HPDE6-E6E7 (cell line): ENCODE results near the gene BMAL2.

ENCODE experiments used
- DNase-seq: peaks from one replicate; pipeline ENCODE4 v3.0.0; 2011; ENCODE audit warnings: missing footprints; ENCODE audit errors: extremely low spot score

BMAL2 gene

GRCh38 chr12:27359578-27360340 is 27.1 kb downstream of the BMAL2 start:
- no peak for DNase-seq

GRCh38 chr12:27361372-27361771 is 28.7 kb downstream of the BMAL2 start:
- DNase-seq = no peak

GRCh38 chr12:27366621-27367020 is 34.0 kb downstream of the BMAL2 start:
- DNase-seq = no peak

GRCh38 chr12:27367078-27367477 is 34.4 kb downstream of the BMAL2 start:
- DNase-seq = no peak

- DNase-seq = no peak
Observed at GRCh38 chr12:27382171-27382795, 49.6 kb downstream of the BMAL2 start.
